ENCODE data around the gene HIBCH. TPM values are rescaled to one million over a fixed set of nuclear protein-coding genes. Genes with fewer than 3 reads are reported as not detected.

The HIBCH gene
- total RNA-seq, 5 donors from 2014 or later (not counting 1 experiment from before 2014, with no cell fraction given): 15.5 to 19.8 (median 19.4) TPM

- ChIA-PET POLR2A (no interaction called here), CTCF (interaction anchor here (0.6 to 1.3 kb wide), 3 partner anchors 13 to 64 kb away, joined by 3 to 4 read pairs (median 3); no protein-coding TSS in a partner anchor)
- Histone ChIP-seq H3K4me3 (ENCODE audit: control insufficient read depth in 1 of 2, extremely low read depth in 1 of 2, low read length in 1 of 2) (peak within 1 kb of the TSS; percentile 56 to 76), H3K27me3 (replicated peaks in 1 of 2; ENCODE audit: control insufficient read depth in 2 of 2, extremely low read depth in 1 of 2, insufficient read depth in 2 of 2, low read length in 1 of 2) (no peaks in the 10 kb centered on the region), H3K36me3 (ENCODE audit: control insufficient read depth in 2 of 2, extremely low read depth in 1 of 2, insufficient read depth in 1 of 2, low read length in 1 of 2) (no peaks in the 10 kb centered on the region), H3K9me3 (no peaks in the 10 kb centered on the region), H3K4me1 (ENCODE audit: control insufficient read depth in 1 of 2, extremely low read depth in 1 of 2, insufficient read depth in 2 of 2, low read length in 2 of 2) (peaks cover 0 to 7% of the 10 kb centered on the region in 2 experiments), H3K27ac (ENCODE audit: low read length) (no peak within 1 kb of the TSS)
- Mint-ChIP-seq H3K9me3 (no peaks in the 10 kb centered on the region), H3K36me3 (no peaks in the 10 kb centered on the region), H3K4me1 (peaks cover 13 to 18% (median 16%) of the 10 kb centered on the region in 3 donors), H3K27me3 (no peaks in the 10 kb centered on the region), H3K4me3 (peak within 1 kb of the TSS; percentile 81 to 88 (median 87)), H3K27ac (peak within 1 kb of the TSS; percentile 59 to 75)
- WGBS (ENCODE audit: insufficient coverage): under 1% methylated on average over 94 of the region's 99 CpGs
- DNase-seq: peak in 26 of 35 experiments; percentile 13 to 48 (median 26)
- peak; percentile 72 to 79 (median 76) for ATAC-seq (replicated peaks in 1 of 4)
Observed at GRCh38 chr2:190343536-190344275, 24.1 kb upstream of the HIBCH start, which contains the start of gene INPP1. Gene INPP1, plus strand, starts transcription at chr2:190343589. Its CDS starts 16,514 bp downstream, at chr2:190360103.

DNA sequence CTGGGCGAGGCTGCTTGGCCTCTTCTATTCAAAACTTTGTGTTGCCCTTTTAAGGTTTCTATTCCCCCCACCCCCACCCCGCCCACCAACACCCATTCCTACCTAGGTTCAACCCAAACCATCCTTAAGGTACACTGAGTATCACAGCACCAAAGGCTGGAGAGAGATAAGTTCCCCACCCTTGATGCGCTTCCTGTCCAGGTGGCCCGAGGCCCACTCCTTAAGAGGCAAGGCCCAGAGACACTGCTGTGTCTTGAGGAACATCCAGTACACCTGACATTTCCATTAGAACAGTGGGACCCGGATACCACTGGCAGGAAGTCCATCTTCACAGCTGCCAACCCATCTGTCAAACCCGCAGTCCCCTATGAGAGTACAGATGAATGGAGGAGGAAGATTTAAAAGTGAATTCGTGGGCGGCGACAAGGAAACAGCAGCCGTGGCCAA, 23.5 kb upstream of the HIBCH start:
- Mint-ChIP-seq H3K27ac (peak overlapping the region; percentile 59 to 75), H3K9me3 (no peaks in the 10 kb centered on the region), H3K36me3 (no peaks in the 10 kb centered on the region), H3K4me3 (peak overlapping the region; percentile 80 to 88 (median 87)), H3K27me3 (no peaks in the 10 kb centered on the region), H3K4me1 (peaks cover 13 to 18% (median 16%) of the 10 kb centered on the region in 3 donors)
- ChIA-PET POLR2A (no interaction called here), CTCF (no interaction called here)
- no peak overlapping the region for H3K27ac ChIP-seq (ENCODE audit: low read length)
- no peaks in the 10 kb centered on the region for H3K9me3 ChIP-seq
- H3K27me3 ChIP-seq (replicated peaks in 1 of 2; ENCODE audit: control insufficient read depth in 2 of 2, extremely low read depth in 1 of 2, insufficient read depth in 2 of 2, low read length in 1 of 2): no peaks in the 10 kb centered on the region
- ATAC-seq (replicated peaks in 1 of 4) (peak in 2 of 4 experiments; percentile 33 to 36), DNase-seq (no peak)
- peaks cover 0 to 7% of the 10 kb centered on the region in 2 experiments for H3K4me1 ChIP-seq (ENCODE audit: control insufficient read depth in 1 of 2, extremely low read depth in 1 of 2, insufficient read depth in 2 of 2, low read length in 2 of 2)
- WGBS (ENCODE audit: insufficient coverage): 35% methylated on average over 7 of the region's 10 CpGs
- H3K36me3 ChIP-seq (ENCODE audit: control insufficient read depth in 2 of 2, extremely low read depth in 1 of 2, insufficient read depth in 1 of 2, low read length in 1 of 2): no peaks in the 10 kb centered on the region
- peak overlapping the region; percentile 56 to 76 for H3K4me3 ChIP-seq (ENCODE audit: control insufficient read depth in 1 of 2, extremely low read depth in 1 of 2, low read length in 1 of 2)

DNA sequence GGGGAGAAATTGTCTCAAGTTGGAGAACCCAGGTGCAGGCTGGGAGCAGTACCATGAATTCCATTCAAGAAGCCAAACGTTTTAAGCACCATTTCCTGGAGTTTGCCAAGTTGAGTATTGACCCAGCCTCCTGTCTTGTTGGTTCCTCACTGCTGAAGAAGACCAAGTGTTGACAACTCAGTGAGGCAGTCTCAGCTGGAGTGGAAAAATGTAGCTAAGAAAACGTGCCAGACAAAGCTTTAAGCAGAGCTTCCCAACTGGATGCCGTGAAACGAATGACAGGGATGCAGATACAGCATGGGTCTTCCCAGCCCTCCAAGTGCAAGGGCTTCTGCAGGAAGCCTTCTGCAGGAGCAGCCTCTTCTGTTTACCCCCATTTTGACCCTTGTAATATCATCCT, 23.0 kb upstream of the HIBCH start:
- WGBS (ENCODE audit: insufficient coverage): 78% methylated on average over 4 of the region's 4 CpGs
- Histone ChIP-seq H3K27me3 (replicated peaks in 1 of 2; ENCODE audit: control insufficient read depth in 2 of 2, extremely low read depth in 1 of 2, insufficient read depth in 2 of 2, low read length in 1 of 2) (no peaks in the 10 kb centered on the region), H3K36me3 (ENCODE audit: control insufficient read depth in 2 of 2, extremely low read depth in 1 of 2, insufficient read depth in 1 of 2, low read length in 1 of 2) (no peaks in the 10 kb centered on the region), H3K9me3 (no peaks in the 10 kb centered on the region), H3K27ac (ENCODE audit: low read length) (no peak overlapping the region), H3K4me1 (ENCODE audit: control insufficient read depth in 1 of 2, extremely low read depth in 1 of 2, insufficient read depth in 2 of 2, low read length in 2 of 2) (peaks cover 0 to 7% of the 10 kb centered on the region in 2 experiments), H3K4me3 (ENCODE audit: control insufficient read depth in 1 of 2, extremely low read depth in 1 of 2, low read length in 1 of 2) (no peak overlapping the region)
- no peak for ATAC-seq (replicated peaks in 1 of 4)
- Mint-ChIP-seq H3K27ac (no peak overlapping the region), H3K27me3 (no peaks in the 10 kb centered on the region), H3K36me3 (no peaks in the 10 kb centered on the region), H3K4me1 (peaks cover 13 to 18% (median 16%) of the 10 kb centered on the region in 3 donors), H3K4me3 (peak overlapping the region; percentile 80 to 88 (median 87)), H3K9me3 (no peaks in the 10 kb centered on the region)
- POLR2A ChIA-PET: no interaction called here
- CTCF ChIA-PET: no interaction called here
- no peak for DNase-seq

DNA sequence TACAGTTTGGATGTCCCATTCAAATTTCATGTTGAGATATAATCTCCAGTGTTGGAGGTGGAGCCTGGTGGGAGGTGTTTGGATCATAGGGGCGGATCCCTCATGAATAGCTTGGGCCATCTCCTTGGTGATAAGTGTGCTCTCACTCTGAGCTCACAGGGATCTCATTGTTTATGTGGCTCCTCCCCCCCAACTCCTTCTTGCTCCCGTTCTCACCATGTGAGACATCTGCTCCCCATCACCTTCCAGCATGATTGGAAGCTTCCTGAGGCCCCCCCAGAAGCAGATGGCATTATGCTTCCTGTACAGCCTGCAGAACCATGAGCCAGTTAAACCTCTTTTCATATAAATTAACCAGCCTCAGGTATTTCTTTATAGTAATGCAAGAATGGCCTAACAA, 20.7 kb upstream of the HIBCH start:
- Mint-ChIP-seq H3K27ac (no peak overlapping the region), H3K9me3 (no peaks in the 10 kb centered on the region), H3K27me3 (no peaks in the 10 kb centered on the region), H3K4me3 (no peak overlapping the region), H3K36me3 (no peaks in the 10 kb centered on the region), H3K4me1 (peaks cover 13 to 16% (median 16%) of the 10 kb centered on the region in 3 donors)
- DNase-seq (no peak), ATAC-seq (replicated peaks in 1 of 4) (no peak)
- no peak overlapping the region for H3K27ac ChIP-seq (ENCODE audit: low read length)
- WGBS (ENCODE audit: insufficient coverage): 50% methylated on average over 1 of the region's 2 CpGs
- H3K4me3 ChIP-seq (ENCODE audit: control insufficient read depth in 1 of 2, extremely low read depth in 1 of 2, low read length in 1 of 2): no peak overlapping the region
- no peaks in the 10 kb centered on the region for H3K36me3 ChIP-seq (ENCODE audit: control insufficient read depth in 2 of 2, extremely low read depth in 1 of 2, insufficient read depth in 1 of 2, low read length in 1 of 2)
- CTCF ChIA-PET: interaction anchor here in 1 of 2 donors (0.5 to 1.0 kb wide), 2 partner anchors 20 to 220 kb away, joined by 3 to 4 read pairs; no protein-coding TSS in a partner anchor
- peaks cover 0 to 7% of the 10 kb centered on the region in 2 experiments for H3K4me1 ChIP-seq (ENCODE audit: control insufficient read depth in 1 of 2, extremely low read depth in 1 of 2, insufficient read depth in 2 of 2, low read length in 2 of 2)
- H3K9me3 ChIP-seq: no peaks in the 10 kb centered on the region
- POLR2A ChIA-PET: no interaction called here
- H3K27me3 ChIP-seq (replicated peaks in 1 of 2; ENCODE audit: control insufficient read depth in 2 of 2, extremely low read depth in 1 of 2, insufficient read depth in 2 of 2, low read length in 1 of 2): no peaks in the 10 kb centered on the region

DNA sequence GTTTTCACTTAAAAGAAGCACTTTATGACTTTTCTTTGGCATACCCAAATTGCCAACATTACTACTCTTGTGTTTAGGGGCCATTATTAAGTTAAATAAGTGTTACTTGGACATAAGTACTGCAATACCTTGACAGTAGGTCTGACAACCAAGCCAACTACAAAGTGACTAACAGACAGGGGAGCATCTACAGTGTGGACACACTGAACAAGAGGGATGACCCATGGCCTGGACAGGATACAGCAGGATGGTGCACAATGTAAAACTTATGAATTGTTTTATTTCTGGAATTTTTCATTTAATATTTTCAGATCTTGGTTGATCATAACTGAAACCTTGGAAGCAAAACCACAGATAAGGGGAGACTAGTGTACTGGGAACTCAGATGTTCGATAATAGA, 19.8 kb upstream of the HIBCH start:
- Mint-ChIP-seq H3K36me3 (no peaks in the 10 kb centered on the region), H3K27ac (no peak overlapping the region), H3K27me3 (no peaks in the 10 kb centered on the region), H3K9me3 (no peaks in the 10 kb centered on the region), H3K4me3 (no peak overlapping the region), H3K4me1 (peaks cover 10% of the 10 kb centered on the region in 3 donors)
- H3K4me1 ChIP-seq (ENCODE audit: control insufficient read depth in 1 of 2, extremely low read depth in 1 of 2, insufficient read depth in 2 of 2, low read length in 2 of 2): peaks cover 0 to 7% of the 10 kb centered on the region in 2 experiments
- POLR2A ChIA-PET: no interaction called here
- ATAC-seq (replicated peaks in 1 of 4) (no peak), DNase-seq (no peak)
- WGBS (ENCODE audit: insufficient coverage): no CpG with 5 or more reads among the region's 1 CpG
- no peaks in the 10 kb centered on the region for H3K27me3 ChIP-seq (replicated peaks in 1 of 2; ENCODE audit: control insufficient read depth in 2 of 2, extremely low read depth in 1 of 2, insufficient read depth in 2 of 2, low read length in 1 of 2)
- H3K36me3 ChIP-seq (ENCODE audit: control insufficient read depth in 2 of 2, extremely low read depth in 1 of 2, insufficient read depth in 1 of 2, low read length in 1 of 2): no peaks in the 10 kb centered on the region
- H3K9me3 ChIP-seq: no peaks in the 10 kb centered on the region
- no peak overlapping the region for H3K4me3 ChIP-seq (ENCODE audit: control insufficient read depth in 1 of 2, extremely low read depth in 1 of 2, low read length in 1 of 2)
- CTCF ChIA-PET: no interaction called here
- no peak overlapping the region for H3K27ac ChIP-seq (ENCODE audit: low read length)

DNA sequence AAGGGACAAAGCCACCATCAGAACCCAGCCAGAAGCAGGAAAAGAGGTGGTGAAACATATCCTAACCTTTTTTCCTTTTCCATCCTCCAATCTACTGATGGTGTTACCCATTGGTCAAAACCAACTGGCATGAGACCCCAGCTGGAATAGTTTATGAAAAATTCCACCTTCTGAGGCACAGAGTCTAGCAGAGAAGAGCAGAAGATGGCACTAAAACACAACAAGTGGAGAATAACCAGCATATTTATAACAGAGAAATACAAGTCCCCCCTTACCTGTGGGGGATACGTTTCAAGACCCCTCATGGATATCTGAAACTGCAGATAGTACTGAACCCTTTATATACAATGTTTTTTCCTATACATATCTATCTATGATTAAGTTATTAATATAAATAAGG, 18.8 kb upstream of the HIBCH start:
- Histone ChIP-seq H3K36me3 (ENCODE audit: control insufficient read depth in 2 of 2, extremely low read depth in 1 of 2, insufficient read depth in 1 of 2, low read length in 1 of 2) (no peaks in the 10 kb centered on the region), H3K27me3 (replicated peaks in 1 of 2; ENCODE audit: control insufficient read depth in 2 of 2, extremely low read depth in 1 of 2, insufficient read depth in 2 of 2, low read length in 1 of 2) (no peaks in the 10 kb centered on the region), H3K27ac (ENCODE audit: low read length) (no peak overlapping the region), H3K9me3 (no peaks in the 10 kb centered on the region), H3K4me3 (ENCODE audit: control insufficient read depth in 1 of 2, extremely low read depth in 1 of 2, low read length in 1 of 2) (no peak overlapping the region), H3K4me1 (ENCODE audit: control insufficient read depth in 1 of 2, extremely low read depth in 1 of 2, insufficient read depth in 2 of 2, low read length in 2 of 2) (peaks cover 0 to 5% of the 10 kb centered on the region in 2 experiments)
- CTCF ChIA-PET: interaction anchor here in 1 of 2 donors (1.1 kb wide), 1 partner anchor 20 kb away, joined by 6 read pairs; no protein-coding TSS in a partner anchor
- peaks cover 6 to 7% (median 7%) of the 10 kb centered on the region in 3 donors for H3K4me1 Mint-ChIP-seq
- ATAC-seq (replicated peaks in 1 of 4) (no peak), DNase-seq (no peak)
- H3K4me3 Mint-ChIP-seq: no peak overlapping the region
- H3K27ac Mint-ChIP-seq: no peak overlapping the region
- WGBS (ENCODE audit: insufficient coverage): no CpG with 5 or more reads among the region's 1 CpG
- H3K9me3 Mint-ChIP-seq: no peaks in the 10 kb centered on the region
- POLR2A ChIA-PET: no interaction called here
- no peaks in the 10 kb centered on the region for H3K36me3 Mint-ChIP-seq
- no peaks in the 10 kb centered on the region for H3K27me3 Mint-ChIP-seq
